ENCODE data around the gene OXGR1.

The OXGR1 gene

DNA sequence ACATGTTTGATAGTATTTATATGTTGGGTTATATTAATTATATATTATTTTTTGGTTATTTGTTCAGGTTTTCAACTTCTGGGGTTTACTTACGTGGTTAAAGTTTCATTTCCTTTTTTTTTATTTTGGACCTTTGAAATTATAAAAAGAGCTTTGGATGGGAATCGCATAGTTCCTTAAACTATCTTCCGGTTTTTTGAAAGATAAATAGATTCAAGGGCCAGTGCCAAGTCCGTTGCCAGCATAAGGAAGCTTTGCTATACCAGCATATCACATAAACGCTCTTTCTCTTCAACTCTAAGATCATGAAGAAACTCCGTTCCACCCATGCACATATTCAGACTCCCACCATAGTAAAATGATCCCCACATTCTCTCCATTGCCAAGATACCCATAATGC, 7.4 kb upstream of the OXGR1 start:
- no peak for TF ChIP-seq EZH2phosphoT487 (IDR thresholded peaks at IDR 0.05; ENCODE audit: low read depth)
- TF ChIP-seq, protein P1, sequence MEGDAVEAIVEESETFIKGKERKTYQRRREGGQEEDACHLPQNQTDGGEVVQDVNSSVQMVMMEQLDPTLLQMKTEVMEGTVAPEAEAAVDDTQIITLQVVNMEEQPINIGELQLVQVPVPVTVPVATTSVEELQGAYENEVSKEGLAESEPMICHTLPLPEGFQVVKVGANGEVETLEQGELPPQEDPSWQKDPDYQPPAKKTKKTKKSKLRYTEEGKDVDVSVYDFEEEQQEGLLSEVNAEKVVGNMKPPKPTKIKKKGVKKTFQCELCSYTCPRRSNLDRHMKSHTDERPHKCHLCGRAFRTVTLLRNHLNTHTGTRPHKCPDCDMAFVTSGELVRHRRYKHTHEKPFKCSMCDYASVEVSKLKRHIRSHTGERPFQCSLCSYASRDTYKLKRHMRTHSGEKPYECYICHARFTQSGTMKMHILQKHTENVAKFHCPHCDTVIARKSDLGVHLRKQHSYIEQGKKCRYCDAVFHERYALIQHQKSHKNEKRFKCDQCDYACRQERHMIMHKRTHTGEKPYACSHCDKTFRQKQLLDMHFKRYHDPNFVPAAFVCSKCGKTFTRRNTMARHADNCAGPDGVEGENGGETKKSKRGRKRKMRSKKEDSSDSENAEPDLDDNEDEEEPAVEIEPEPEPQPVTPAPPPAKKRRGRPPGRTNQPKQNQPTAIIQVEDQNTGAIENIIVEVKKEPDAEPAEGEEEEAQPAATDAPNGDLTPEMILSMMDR (IDR thresholded peaks at IDR 0.05; ENCODE audit: low read depth, low read length) = no peak
- H2AFZ ChIP-seq (ENCODE audit: low read depth, low read length) = no peak overlapping the region
- peaks cover 3% of the 10 kb centered on the region; the same call in 1 of the 2 replicates for H3K4me1 ChIP-seq (ENCODE audit: low read length)
- H3K9ac ChIP-seq (ENCODE audit: low read length) = no peak overlapping the region
- H3K4me2 ChIP-seq (ENCODE audit: low read length) = no peak overlapping the region
- H3K9me3 ChIP-seq (ENCODE audit: insufficient read depth, low read length) = no peaks in the 10 kb centered on the region
- no peaks in the 10 kb centered on the region for H3K79me2 ChIP-seq (ENCODE audit: low read length)
- no peaks in the 10 kb centered on the region for H3K36me3 ChIP-seq (replicated peaks; ENCODE audit: low read depth, low read length)
- H3K27me3 ChIP-seq (ENCODE audit: low read depth, low read length) = peaks cover 13% of the 10 kb centered on the region
- H3K4me3 ChIP-seq (ENCODE audit: low read length) = no peak overlapping the region
- H3K27ac ChIP-seq (ENCODE audit: low read length) = no peak overlapping the region
- no peaks in the 10 kb centered on the region for H4K20me1 ChIP-seq (ENCODE audit: insufficient read depth, low read length)

DNA sequence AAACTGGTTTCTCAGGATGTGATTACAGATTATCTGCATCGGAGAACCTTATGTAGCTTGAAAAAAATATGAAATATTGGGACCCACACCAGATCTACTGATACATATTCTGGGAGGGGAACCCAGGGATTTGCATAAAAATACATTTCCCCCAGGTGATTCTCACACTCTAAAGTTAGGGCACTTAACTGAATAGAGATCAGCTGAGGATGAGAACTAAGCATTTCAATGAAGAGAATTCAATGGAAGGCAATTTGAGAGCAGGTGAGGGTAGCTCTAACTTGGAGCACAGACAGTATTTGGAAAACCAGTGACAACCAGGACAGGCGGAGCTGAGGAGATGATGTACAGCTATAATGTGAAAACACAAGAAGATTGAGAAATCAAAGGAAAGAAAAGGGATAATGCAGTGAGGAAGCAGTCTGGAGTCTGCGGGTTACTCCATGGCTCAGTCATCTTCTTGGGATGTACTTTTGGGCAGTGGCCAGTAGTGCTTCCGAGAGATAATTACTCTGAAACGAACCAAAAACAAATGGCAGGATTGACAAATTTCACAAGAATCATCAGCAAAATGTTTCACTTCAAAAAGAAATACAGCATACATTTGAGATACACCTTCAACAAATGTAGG, 6.1 kb upstream of the OXGR1 start:
- Histone ChIP-seq H3K4me2 (ENCODE audit: low read length) (no peak overlapping the region), H3K79me2 (ENCODE audit: low read length) (no peaks in the 10 kb centered on the region), H3K27me3 (ENCODE audit: low read depth, low read length) (peaks cover 22% of the 10 kb centered on the region), H3K9ac (ENCODE audit: low read length) (no peak overlapping the region), H4K20me1 (ENCODE audit: insufficient read depth, low read length) (no peaks in the 10 kb centered on the region), H3K4me3 (ENCODE audit: low read length) (no peak overlapping the region), H3K4me1 (ENCODE audit: low read length) (peaks cover 3% of the 10 kb centered on the region; the same call in 1 of the 2 replicates), H2AFZ (ENCODE audit: low read depth, low read length) (no peak overlapping the region), H3K9me3 (ENCODE audit: insufficient read depth, low read length) (no peaks in the 10 kb centered on the region), H3K27ac (ENCODE audit: low read length) (no peak overlapping the region), H3K36me3 (replicated peaks; ENCODE audit: low read depth, low read length) (no peaks in the 10 kb centered on the region)
- TF ChIP-seq, protein P1 (IDR thresholded peaks at IDR 0.05; ENCODE audit: low read depth, low read length) = no peak
- no peak for TF ChIP-seq EZH2phosphoT487 (IDR thresholded peaks at IDR 0.05; ENCODE audit: low read depth)

DNA sequence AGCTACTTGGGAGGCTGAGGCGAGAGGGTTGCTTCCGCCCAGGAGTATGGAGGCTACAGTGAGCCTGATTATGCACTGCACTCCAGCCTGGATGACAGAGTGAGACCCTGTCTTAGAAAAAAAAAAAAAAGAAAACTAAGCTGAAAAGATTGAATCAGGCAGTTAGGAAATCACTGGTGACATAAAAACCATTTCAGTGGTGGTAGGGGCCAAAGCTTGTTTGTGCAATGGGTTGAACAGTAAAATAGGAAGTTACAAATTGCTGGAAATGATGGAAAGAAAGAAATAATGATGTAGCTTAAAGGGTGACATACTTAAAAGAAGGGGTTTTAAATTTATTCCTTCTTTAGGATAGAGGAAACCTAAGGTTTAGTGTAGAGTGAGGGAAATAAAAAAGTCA, 4.8 kb upstream of the OXGR1 start:
- Histone ChIP-seq H4K20me1 (ENCODE audit: insufficient read depth, low read length) (no peaks in the 10 kb centered on the region), H2AFZ (ENCODE audit: low read depth, low read length) (no peak overlapping the region), H3K27me3 (ENCODE audit: low read depth, low read length) (peaks cover 25% of the 10 kb centered on the region), H3K9me3 (ENCODE audit: insufficient read depth, low read length) (no peaks in the 10 kb centered on the region), H3K4me1 (ENCODE audit: low read length) (peaks cover 3% of the 10 kb centered on the region; the same call in 1 of the 2 replicates), H3K79me2 (ENCODE audit: low read length) (no peaks in the 10 kb centered on the region), H3K27ac (ENCODE audit: low read length) (no peak overlapping the region), H3K9ac (ENCODE audit: low read length) (no peak overlapping the region), H3K4me2 (ENCODE audit: low read length) (no peak overlapping the region), H3K36me3 (replicated peaks; ENCODE audit: low read depth, low read length) (no peaks in the 10 kb centered on the region), H3K4me3 (ENCODE audit: low read length) (no peak overlapping the region)
- TF ChIP-seq, protein P1 (IDR thresholded peaks at IDR 0.05; ENCODE audit: low read depth, low read length) = no peak
- TF ChIP-seq EZH2phosphoT487 (IDR thresholded peaks at IDR 0.05; ENCODE audit: low read depth) = no peak

DNA sequence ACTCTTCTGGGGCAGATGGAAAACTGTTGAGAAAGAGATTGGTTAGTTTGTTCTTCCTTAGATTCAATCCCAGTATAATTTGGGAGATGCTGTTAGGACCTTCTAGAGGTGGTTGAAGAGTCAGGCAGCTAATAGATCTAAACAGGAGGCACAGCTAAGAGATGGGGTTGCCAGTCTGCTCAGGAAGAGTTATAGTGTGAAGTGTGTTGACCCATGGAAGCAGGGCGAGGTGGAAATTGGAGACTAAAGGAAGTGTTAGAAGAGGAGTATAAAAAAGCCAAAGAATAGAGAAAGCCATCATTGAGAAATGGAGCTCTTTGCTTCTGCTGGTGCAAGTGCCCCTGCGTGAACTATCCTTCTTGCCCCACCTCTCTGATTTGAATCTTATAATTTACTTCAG, 3.8 kb upstream of the OXGR1 start:
- TF ChIP-seq EZH2phosphoT487 (IDR thresholded peaks at IDR 0.05; ENCODE audit: low read depth) = no peak
- TF ChIP-seq, protein P1 (IDR thresholded peaks at IDR 0.05; ENCODE audit: low read depth, low read length) = no peak
- Histone ChIP-seq H3K4me2 (ENCODE audit: low read length) (no peak overlapping the region), H2AFZ (ENCODE audit: low read depth, low read length) (no peak overlapping the region), H3K27ac (ENCODE audit: low read length) (no peak overlapping the region), H3K36me3 (replicated peaks; ENCODE audit: low read depth, low read length) (no peaks in the 10 kb centered on the region), H3K9me3 (ENCODE audit: insufficient read depth, low read length) (no peaks in the 10 kb centered on the region), H3K79me2 (ENCODE audit: low read length) (no peaks in the 10 kb centered on the region), H3K9ac (ENCODE audit: low read length) (no peak overlapping the region), H3K4me1 (ENCODE audit: low read length) (peaks cover 3% of the 10 kb centered on the region; the same call in 1 of the 2 replicates), H3K4me3 (ENCODE audit: low read length) (no peak overlapping the region), H3K27me3 (ENCODE audit: low read depth, low read length) (peaks cover 25% of the 10 kb centered on the region), H4K20me1 (ENCODE audit: insufficient read depth, low read length) (no peaks in the 10 kb centered on the region)

Data from OCI-LY3 (cell line).